Osteocyte (in vitro differentiated cells): ENCODE results near the gene DMKN. TPM values are rescaled to one million over a fixed set of nuclear protein-coding genes. Genes with fewer than 3 reads are reported as not detected.

ENCODE experiments used
- DNase-seq: peaks from one replicate; pipeline ENCODE4 v3.0.0; 2021; ENCODE audit warnings: mixed read lengths; ENCODE audit not compliant: unreplicated experiment; ENCODE audit errors: extremely low spot score
- H3K27ac Mint-ChIP-seq: one replicate; pipeline ENCODE4 v1.8.0; 2021; ENCODE audit warnings: mild to moderate bottlenecking, mixed read lengths; ENCODE audit not compliant: unreplicated experiment
- H3K27me3 Mint-ChIP-seq: one replicate; pipeline ENCODE4 v1.8.0; 2021; ENCODE audit warnings: mixed read lengths; ENCODE audit not compliant: unreplicated experiment
- H3K36me3 Mint-ChIP-seq: one replicate; pipeline ENCODE4 v1.8.0; 2021; ENCODE audit warnings: mixed read lengths; ENCODE audit not compliant: unreplicated experiment
- H3K4me1 Mint-ChIP-seq: one replicate; pipeline ENCODE4 v1.8.0; 2021; ENCODE audit warnings: mixed read lengths; ENCODE audit not compliant: unreplicated experiment
- H3K4me3 Mint-ChIP-seq: one replicate; pipeline ENCODE4 v1.8.0; 2021; ENCODE audit warnings: mild to moderate bottlenecking, moderate library complexity, mixed read lengths; ENCODE audit not compliant: unreplicated experiment
- H3K9me3 Mint-ChIP-seq: one replicate; pipeline ENCODE4 v1.8.0; 2021; ENCODE audit warnings: mixed read lengths; ENCODE audit not compliant: unreplicated experiment
- CTCF ChIP-seq: fragments of 200-600 bp; sonication (generic); IDR thresholded peaks from 2 replicates; pipeline ENCODE4 v1.5.0; 2021; ENCODE audit warnings: antibody characterized with exemption, mild to moderate bottlenecking, moderate library complexity
- total RNA-seq: library from RNA; stranded (reverse); gene quantifications from 2 replicates; pipeline ENCODE4 v1.2.1, GENCODE V29; 2021

DMKN gene
- total RNA-seq, 1 donor from 2014 or later: not detected

- no peak for DNase-seq
- Mint-ChIP-seq H3K4me1 (peaks cover 4% of the 10 kb centered on the region), H3K27ac (no peak overlapping the region), H3K9me3 (no peaks in the 10 kb centered on the region), H3K36me3 (no peaks in the 10 kb centered on the region), H3K27me3 (peaks cover 3% of the 10 kb centered on the region), H3K4me3 (no peak overlapping the region)
- no peak for TF ChIP-seq CTCF
Observed at GRCh38 chr19:35552534-35553384, 39.3 kb upstream of the DMKN start.

DNA sequence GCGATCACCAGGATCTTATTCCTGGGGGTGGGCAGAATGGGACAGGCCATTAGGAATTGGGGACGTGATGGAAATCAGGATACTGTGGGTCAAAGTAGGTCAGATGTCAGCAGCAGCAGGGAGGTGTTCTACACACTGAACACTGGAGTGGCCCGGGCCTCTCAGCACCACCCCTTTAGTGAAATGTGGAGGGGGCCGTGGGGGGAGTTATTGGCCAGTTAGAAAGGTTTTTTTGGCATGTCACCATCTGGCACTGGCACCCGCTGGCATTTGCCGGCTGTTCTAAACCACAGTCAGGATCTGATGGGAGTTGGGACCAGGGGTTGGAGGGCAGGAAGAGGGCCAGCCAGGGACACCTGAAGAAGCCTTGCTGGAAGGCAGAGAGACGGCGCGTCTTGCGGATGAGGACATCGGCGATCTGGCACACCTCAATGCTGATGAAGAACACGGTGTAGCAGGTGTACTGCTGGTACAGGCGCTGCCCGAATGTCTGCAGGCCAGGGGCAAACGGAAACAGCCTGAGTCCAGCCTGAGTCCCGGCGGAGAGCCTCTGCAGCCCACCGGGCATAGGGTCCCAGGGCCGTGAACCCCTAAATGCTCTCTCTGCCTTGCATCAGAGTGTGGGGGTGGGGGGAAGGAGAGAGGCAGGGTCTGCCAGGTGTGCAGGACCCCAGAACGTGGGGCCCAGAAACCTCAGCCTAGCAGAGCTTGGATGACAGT lies 37.8 kb upstream of the DMKN start:
- TF ChIP-seq CTCF: no peak
- H3K4me3 Mint-ChIP-seq: no peak overlapping the region
- DNase-seq: no peak
- no peaks in the 10 kb centered on the region for H3K9me3 Mint-ChIP-seq
- H3K36me3 Mint-ChIP-seq: no peaks in the 10 kb centered on the region
- no peaks in the 10 kb centered on the region for H3K27me3 Mint-ChIP-seq
- no peak overlapping the region for H3K27ac Mint-ChIP-seq
- peaks cover 12% of the 10 kb centered on the region for H3K4me1 Mint-ChIP-seq

GRCh38 chr19:35549879-35550523 lies 36.6 kb upstream of the DMKN start:
- peaks cover 16% of the 10 kb centered on the region for H3K4me1 Mint-ChIP-seq
- no peak for DNase-seq
- no peaks in the 10 kb centered on the region for H3K27me3 Mint-ChIP-seq
- TF ChIP-seq CTCF: no peak
- H3K36me3 Mint-ChIP-seq: no peaks in the 10 kb centered on the region
- no peak overlapping the region for H3K27ac Mint-ChIP-seq
- no peak overlapping the region for H3K4me3 Mint-ChIP-seq
- H3K9me3 Mint-ChIP-seq: no peaks in the 10 kb centered on the region

GRCh38 chr19:35549174-35549788 lies 35.8 kb upstream of the DMKN start:
- H3K27me3 Mint-ChIP-seq: no peaks in the 10 kb centered on the region
- no peaks in the 10 kb centered on the region for H3K36me3 Mint-ChIP-seq
- H3K27ac Mint-ChIP-seq: no peak overlapping the region
- peaks cover 21% of the 10 kb centered on the region for H3K4me1 Mint-ChIP-seq
- DNase-seq: no peak
- H3K4me3 Mint-ChIP-seq: no peak overlapping the region
- no peaks in the 10 kb centered on the region for H3K9me3 Mint-ChIP-seq
- TF ChIP-seq CTCF: peak; percentile 70
